ENCODE data around the gene CACNA1E. TPM values are rescaled to one million over a fixed set of nuclear protein-coding genes. Genes with fewer than 3 reads are reported as not detected.

Gene CACNA1E
- total RNA-seq, 2 donors from 2014 or later: 1.7 to 2.2 TPM

GRCh38 chr1:181743878-181744312 lies 260.6 kb downstream of the CACNA1E start:
- Histone ChIP-seq H3K27me3 (no peaks in the 10 kb centered on the region), H3K4me3 (no peak overlapping the region), H3K36me3 (no peaks in the 10 kb centered on the region), H3K27ac (no peak overlapping the region), H3K9me3 (no peaks in the 10 kb centered on the region), H3K4me1 (no peaks in the 10 kb centered on the region)
- DNase-seq (ENCODE audit: low spot score): no peak
- no peak for TF ChIP-seq CTCF (IDR thresholded peaks at IDR 0.05)

GRCh38 chr1:181746224-181746623 lies 262.9 kb downstream of the CACNA1E start:
- Histone ChIP-seq H3K36me3 (no peaks in the 10 kb centered on the region), H3K27me3 (no peaks in the 10 kb centered on the region), H3K27ac (no peak overlapping the region), H3K4me1 (no peaks in the 10 kb centered on the region), H3K4me3 (no peak overlapping the region), H3K9me3 (no peaks in the 10 kb centered on the region)
- no peak for DNase-seq (ENCODE audit: low spot score)
- no peak for TF ChIP-seq CTCF (IDR thresholded peaks at IDR 0.05)

GRCh38 chr1:181748013-181748412 lies 264.7 kb downstream of the CACNA1E start:
- no peak for TF ChIP-seq CTCF (IDR thresholded peaks at IDR 0.05)
- no peak overlapping the region for H3K27ac ChIP-seq
- no peaks in the 10 kb centered on the region for H3K4me1 ChIP-seq

GRCh38 chr1:181754103-181754502 lies 270.8 kb downstream of the CACNA1E start:
- Histone ChIP-seq H3K4me3 (no peak overlapping the region), H3K27me3 (no peaks in the 10 kb centered on the region), H3K4me1 (no peaks in the 10 kb centered on the region), H3K27ac (no peak overlapping the region), H3K36me3 (no peaks in the 10 kb centered on the region), H3K9me3 (no peaks in the 10 kb centered on the region)
- TF ChIP-seq CTCF (IDR thresholded peaks at IDR 0.05): no peak
- DNase-seq (ENCODE audit: low spot score): no peak

More at GRCh38 chr1:181748013-181748412, 264.7 kb downstream of the CACNA1E start:
- no peaks in the 10 kb centered on the region for H3K27me3 ChIP-seq
- no peaks in the 10 kb centered on the region for H3K36me3 ChIP-seq
- H3K9me3 ChIP-seq: no peaks in the 10 kb centered on the region
- H3K4me3 ChIP-seq: no peak overlapping the region
- DNase-seq (ENCODE audit: low spot score): no peak

GRCh38 chr1:181759481-181759880 lies 276.2 kb downstream of the CACNA1E start:
- Histone ChIP-seq H3K9me3 (no peaks in the 10 kb centered on the region), H3K27me3 (no peaks in the 10 kb centered on the region), H3K4me3 (no peak overlapping the region), H3K27ac (no peak overlapping the region), H3K4me1 (no peaks in the 10 kb centered on the region), H3K36me3 (no peaks in the 10 kb centered on the region)
- no peak for TF ChIP-seq CTCF (IDR thresholded peaks at IDR 0.05)
- DNase-seq (ENCODE audit: low spot score): no peak

- Histone ChIP-seq H3K4me1 (no peaks in the 10 kb centered on the region), H3K36me3 (no peaks in the 10 kb centered on the region), H3K9me3 (no peaks in the 10 kb centered on the region), H3K4me3 (no peak overlapping the region), H3K27me3 (no peaks in the 10 kb centered on the region), H3K27ac (no peak overlapping the region)
- no peak for DNase-seq (ENCODE audit: low spot score)
- TF ChIP-seq CTCF (IDR thresholded peaks at IDR 0.05): no peak
Observed at GRCh38 chr1:181763736-181764135, 280.4 kb downstream of the CACNA1E start.

Data from right atrium auricular region (tissue), 2 donors.